GM12873 (cell line): ENCODE data around the gene FXYD6.

Experiments
- TF ChIP-seq, protein P1 (sequence below): IDR thresholded peaks from 2 replicates; pipeline ENCODE4 v1.5.1; 2012; ENCODE audit warnings: low read depth, mild to moderate bottlenecking, moderate library complexity, low read length, control low read depth; ENCODE audit not compliant: insufficient read depth; ENCODE audit errors: missing control alignments

The FXYD6 gene

DNA sequence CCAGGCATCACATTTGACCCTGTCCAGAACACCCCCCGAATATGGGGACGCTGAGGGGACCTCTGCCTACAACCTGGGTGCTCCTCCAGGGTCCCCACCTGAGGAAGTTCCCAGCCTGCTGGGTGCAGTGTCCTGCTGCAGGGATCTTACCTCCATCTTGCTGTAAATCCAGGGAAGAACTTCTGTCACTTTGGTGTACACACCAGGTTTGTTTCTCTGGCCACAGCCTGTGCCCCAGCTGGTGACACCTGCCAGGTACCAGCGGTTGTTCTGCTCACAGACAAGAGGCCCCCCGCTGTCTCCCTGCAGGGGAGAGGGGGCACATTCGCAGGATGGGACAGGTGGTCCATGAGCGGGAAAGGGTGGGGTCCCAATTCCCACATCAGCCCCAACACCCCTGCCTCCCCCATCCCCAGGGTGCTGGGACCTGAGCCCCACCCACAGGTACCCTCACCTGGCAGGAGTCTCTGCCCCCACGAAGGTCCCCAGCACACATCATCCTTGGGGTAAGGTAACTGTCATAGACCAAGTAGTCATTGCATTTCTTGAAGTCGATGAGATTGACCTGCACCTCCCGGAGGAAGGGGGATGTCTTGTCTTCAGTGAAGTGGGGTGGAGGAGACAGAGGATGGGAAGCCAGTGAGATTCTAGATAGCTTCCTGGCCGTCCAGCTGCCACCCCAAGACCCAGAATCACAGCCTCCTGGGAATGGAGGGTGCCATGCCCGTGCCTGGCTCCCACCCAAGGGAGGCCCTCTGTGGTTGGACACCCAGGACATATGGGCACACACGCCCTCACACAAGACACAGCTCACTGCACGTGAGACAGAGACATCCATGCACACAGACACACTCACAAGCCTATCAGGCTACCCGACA lies 27.3 kb upstream of the FXYD6 start:
- TF ChIP-seq, protein P1, sequence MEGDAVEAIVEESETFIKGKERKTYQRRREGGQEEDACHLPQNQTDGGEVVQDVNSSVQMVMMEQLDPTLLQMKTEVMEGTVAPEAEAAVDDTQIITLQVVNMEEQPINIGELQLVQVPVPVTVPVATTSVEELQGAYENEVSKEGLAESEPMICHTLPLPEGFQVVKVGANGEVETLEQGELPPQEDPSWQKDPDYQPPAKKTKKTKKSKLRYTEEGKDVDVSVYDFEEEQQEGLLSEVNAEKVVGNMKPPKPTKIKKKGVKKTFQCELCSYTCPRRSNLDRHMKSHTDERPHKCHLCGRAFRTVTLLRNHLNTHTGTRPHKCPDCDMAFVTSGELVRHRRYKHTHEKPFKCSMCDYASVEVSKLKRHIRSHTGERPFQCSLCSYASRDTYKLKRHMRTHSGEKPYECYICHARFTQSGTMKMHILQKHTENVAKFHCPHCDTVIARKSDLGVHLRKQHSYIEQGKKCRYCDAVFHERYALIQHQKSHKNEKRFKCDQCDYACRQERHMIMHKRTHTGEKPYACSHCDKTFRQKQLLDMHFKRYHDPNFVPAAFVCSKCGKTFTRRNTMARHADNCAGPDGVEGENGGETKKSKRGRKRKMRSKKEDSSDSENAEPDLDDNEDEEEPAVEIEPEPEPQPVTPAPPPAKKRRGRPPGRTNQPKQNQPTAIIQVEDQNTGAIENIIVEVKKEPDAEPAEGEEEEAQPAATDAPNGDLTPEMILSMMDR: no peak

DNA sequence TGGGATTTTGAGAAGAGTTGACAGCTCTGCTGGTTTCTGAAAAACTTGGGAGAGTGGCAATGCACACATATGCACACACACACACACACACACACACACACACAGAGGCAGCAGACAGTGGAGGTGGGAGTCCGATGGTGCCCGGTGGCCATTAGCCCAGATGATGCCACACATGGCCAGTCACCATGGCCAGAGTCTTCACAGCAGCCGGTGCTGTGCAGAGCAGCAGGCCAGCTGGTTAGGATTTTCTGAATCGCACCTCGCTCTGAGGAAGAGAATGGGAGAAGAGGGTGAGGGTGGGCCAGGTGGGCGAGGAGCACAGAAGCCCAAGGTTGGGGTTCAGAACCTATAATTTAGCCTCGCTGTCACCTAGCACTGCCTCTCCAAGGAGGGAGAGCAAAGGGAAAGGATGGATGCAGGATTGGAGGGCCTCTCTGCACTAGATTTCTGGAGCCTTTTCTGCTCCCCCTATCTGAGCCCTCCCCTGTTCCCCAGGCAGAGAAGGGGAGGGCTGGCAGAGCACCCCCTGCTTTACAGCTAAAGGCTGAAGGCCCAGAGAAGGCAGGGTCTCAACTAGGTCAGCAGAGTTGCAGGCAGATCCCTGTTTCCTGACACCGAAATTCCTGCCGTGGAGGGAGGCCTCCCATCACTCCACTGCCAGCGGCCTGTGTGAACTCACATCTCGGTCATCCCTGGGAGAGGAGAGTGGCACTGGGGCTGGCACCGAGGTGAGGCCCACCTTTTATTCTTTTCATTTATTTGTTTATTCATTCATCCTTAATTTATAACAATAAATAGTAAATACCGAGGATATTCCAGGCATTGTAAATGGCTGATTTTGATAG lies 25.8 kb upstream of the FXYD6 start:
- TF ChIP-seq, protein P1: no peak

DNA sequence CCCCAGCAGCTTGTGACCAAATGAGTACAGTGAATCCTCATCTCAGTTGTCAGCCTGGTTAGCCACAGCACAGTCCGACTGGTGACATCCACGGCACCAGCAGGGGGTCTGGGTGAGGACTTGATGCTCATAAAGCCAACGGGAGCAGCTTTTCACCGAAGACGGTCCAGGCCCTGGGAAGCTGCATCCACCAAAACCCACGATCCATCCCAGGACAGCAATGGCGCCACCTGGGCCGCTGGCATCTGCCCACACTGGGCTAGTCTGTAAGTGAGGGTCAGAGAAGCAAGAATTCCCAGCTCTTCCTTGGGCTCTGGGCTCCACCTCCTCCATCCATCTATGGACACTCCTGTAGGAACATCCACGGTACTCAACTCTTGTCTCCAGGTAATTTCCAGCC lies 25.1 kb upstream of the FXYD6 start:
- TF ChIP-seq, protein P1: no peak

DNA sequence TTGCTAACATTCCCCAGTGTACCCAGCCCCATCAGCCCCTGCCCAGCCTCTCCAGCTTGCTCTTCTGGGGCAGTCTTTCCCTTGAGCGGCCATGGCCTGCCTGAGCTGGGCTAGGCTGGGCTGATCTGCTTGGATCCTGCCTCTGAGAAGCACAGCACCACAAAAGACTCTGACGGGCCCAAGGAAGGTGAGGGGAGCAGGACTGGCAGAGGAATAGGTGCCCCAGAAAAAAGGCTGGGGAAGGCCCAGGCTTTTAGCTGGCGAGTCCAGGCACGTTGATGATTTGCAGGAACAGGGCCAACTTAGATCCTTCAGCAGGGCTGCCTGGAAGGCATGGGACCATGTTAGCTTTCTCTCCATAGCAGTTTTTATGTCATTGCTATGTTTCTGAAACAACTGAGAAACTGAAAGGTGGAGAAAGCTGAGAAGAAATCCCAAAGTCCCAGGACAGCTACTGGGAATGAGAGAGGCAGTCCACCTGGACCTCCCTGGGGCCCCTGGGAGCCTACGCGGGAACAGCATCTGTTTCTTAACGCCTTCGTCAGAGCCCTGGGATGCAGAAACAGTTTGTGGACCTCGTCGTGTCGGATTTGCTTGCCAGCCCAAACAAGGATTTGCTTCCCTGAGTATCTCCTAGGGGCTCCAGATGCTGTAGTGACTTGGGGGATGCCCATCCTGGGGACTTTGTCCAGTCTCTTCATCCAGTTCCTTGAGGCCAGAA lies 24.4 kb upstream of the FXYD6 start:
- TF ChIP-seq, protein P1: no peak

DNA sequence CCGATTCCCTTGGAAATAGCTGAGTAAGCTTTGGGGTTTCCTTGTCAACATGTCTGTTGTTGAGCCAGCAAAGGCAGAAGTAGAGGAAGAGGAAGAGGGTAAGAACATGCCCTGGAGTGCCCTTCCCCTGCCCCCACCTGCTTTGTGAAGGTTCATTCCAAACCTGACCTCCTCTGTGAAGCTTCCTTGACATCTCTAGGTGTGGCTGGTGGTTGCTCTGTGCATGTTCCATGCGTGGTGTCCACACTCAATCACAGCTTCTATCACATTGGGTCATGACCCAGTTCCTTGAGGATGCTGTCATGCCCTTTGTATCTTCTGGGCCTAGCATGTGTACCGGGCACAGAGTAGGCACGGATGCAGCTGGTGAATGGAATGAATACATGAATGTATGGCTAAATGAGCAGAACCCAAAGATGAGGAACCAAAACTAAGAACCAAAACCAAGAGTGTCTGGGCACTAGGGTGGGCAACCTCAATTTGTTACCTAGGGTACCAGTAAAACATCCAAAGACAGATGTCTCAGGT lies 23.7 kb upstream of the FXYD6 start:
- TF ChIP-seq, protein P1: no peak

DNA sequence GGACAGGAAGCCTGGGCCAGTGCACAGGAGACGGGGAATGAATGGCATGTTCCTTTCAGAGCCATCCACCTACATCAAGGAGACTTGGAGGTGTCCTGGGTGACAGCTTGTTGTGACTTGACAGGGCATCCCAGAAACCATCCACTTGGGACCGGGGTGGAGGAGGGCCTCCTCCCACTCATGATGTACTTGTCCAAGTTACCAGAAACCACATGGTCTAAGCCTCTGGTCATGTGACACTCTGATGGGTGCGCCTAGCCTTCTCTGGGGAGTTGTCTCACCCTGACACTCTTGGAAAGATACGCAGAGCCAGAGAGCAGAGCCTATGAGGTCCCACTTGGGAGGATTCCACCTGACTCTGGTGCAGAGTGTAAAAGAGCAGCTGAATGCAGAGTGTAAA lies 21.6 kb upstream of the FXYD6 start:
- TF ChIP-seq, protein P1: no peak
